HFFc6 (cell line): ENCODE measurements around the gene CCDC86. TPM values are rescaled to one million over a fixed set of nuclear protein-coding genes. Genes with fewer than 3 reads are reported as not detected.
"Not testable (repeated sequence)": the region's sequence is repeated elsewhere in the genome, so short reads cannot be mapped to it uniquely, and the experiment has no call there.

Source experiments
- DNase-seq: peaks from one replicate; pipeline ENCODE4 v3.0.0-alpha.2; 2018
- H3K27ac Mint-ChIP-seq: 2 replicates; pipeline ENCODE4 v1.8.0; 2020; ENCODE audit warnings: mild to moderate bottlenecking, mixed read lengths
- H3K27me3 Mint-ChIP-seq: 2 replicates; pipeline ENCODE4 v1.8.0; 2021; ENCODE audit warnings: mild to moderate bottlenecking, moderate library complexity, mixed read lengths; ENCODE audit not compliant: insufficient read depth
- H3K36me3 Mint-ChIP-seq: 2 replicates; pipeline ENCODE4 v1.8.0; 2021; ENCODE audit warnings: low read depth, mixed read lengths
- H3K4me1 Mint-ChIP-seq: 2 replicates; pipeline ENCODE4 v1.8.0; 2020; ENCODE audit warnings: low read depth, mixed read lengths
- H3K4me3 Mint-ChIP-seq: 2 replicates; pipeline ENCODE4 v1.8.0; 2020; ENCODE audit warnings: mild to moderate bottlenecking, moderate library complexity, mixed read lengths
- H3K9me3 Mint-ChIP-seq: 2 replicates; pipeline ENCODE4 v1.8.0; 2020; ENCODE audit warnings: mild to moderate bottlenecking, mixed read lengths
- CTCF ChIP-seq: fragments of 200-600 bp; sonication (generic); IDR thresholded peaks from 2 replicates; pipeline ENCODE4 v1.5.0; 2021; ENCODE audit warnings: antibody characterized with exemption, mild to moderate bottlenecking
- total RNA-seq, 6 experiments: library from RNA; stranded (reverse); fragmentation: NEBNext Ultra II Directional; extraction: Animal tissue kit (Norgen Biotek cat#: 25700); gene quantifications; 2 replicates in 1 of 6; 3 replicates in 5 of 6; pipeline ENCODE4 v1.2.3, GENCODE V29; 2021

CCDC86 gene
- total RNA-seq, 6 experiments from 2014 or later, result 45.4 to 66.3 (median 54.4) TPM

DNA sequence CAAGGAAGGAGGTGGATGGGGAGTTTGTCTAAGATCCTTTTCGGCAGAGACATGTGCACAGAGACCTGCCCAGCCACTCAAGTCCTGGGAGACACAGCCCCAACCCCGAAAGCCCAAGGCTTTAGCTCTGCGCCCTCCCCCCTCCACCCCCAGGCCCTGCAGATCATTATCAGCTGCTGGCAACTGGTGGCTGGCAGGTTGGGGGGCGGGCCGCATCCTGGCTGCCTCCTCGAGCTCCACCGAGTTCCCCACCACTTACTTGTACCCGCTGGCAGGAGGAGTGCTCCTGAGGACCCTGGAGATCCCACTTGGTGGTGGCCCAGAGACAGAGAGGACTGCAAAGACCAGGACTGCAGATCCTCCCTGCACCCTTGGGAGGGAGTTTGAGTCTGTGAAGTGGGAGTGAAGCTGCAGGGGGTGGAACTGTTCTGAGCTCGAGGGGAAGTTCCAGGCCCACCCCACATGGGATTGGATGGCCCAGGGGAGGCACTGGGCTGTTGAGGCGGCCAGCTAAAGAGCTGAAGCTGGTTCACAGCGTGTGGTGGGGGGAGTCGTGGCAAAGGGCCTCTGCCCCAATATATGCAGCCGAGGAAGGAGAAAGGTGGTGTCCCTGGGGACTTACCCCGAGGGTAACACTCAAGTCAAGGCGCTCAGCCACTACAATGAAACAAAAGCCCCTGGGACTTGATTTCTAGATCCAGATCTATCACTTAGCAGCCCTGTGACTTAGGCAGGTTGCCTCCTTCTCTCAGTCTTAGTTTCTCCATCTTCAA is 19.9 kb upstream of the CCDC86 start:
- H3K4me3 Mint-ChIP-seq, result no peak overlapping the region
- H3K27me3 Mint-ChIP-seq, result peaks cover 33% of the 10 kb centered on the region
- peaks cover 7% of the 10 kb centered on the region for H3K9me3 Mint-ChIP-seq
- H3K36me3 Mint-ChIP-seq, result no peaks in the 10 kb centered on the region
- no peaks in the 10 kb centered on the region for H3K4me1 Mint-ChIP-seq
- no peak for TF ChIP-seq CTCF
- no peak overlapping the region for H3K27ac Mint-ChIP-seq
- DNase-seq, result no peak

DNA sequence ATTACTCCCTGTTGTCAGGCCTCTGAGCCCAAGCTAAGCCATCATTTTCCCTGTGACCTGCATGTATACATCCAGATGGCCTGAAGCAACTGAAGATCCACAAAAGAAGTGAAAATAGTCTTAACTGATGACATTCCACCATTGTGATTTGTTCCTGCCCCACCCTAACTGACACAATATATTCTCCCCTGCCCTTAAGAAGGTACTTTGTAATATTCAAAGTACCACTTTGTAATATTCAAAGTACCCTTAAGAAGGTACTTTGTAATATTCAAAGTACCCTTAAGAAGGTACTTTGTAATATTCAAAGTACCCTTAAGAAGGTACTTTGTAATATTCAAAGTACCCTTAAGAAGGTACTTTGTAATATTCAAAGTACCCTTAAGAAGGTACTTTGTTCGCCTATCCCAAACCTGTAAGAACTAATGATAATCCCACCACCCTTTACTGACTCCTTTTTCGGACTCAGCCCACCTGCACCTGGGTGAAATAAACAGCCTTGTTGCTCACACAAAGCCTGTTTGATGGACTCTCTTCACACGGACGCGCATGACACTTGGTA is 18.1 kb upstream of the CCDC86 start:
- H3K27ac Mint-ChIP-seq, H3K36me3 Mint-ChIP-seq, H3K9me3 Mint-ChIP-seq, DNase-seq, H3K4me3 Mint-ChIP-seq, H3K4me1 Mint-ChIP-seq: not testable (repeated sequence)
- peaks cover 37% of the 10 kb centered on the region for H3K27me3 Mint-ChIP-seq

GRCh38 chr11:60825118-60825517 is 16.8 kb upstream of the CCDC86 start:
- Mint-ChIP-seq H3K9me3 (no peaks in the 10 kb centered on the region), H3K4me3 (no peak overlapping the region), H3K4me1 (no peaks in the 10 kb centered on the region), H3K27me3 (peaks cover 36% of the 10 kb centered on the region), H3K27ac (no peak overlapping the region), H3K36me3 (no peaks in the 10 kb centered on the region)
- TF ChIP-seq CTCF, result no peak
- DNase-seq, result no peak

- Mint-ChIP-seq H3K9me3 (no peaks in the 10 kb centered on the region), H3K4me3 (no peak overlapping the region), H3K27me3 (peaks cover 35% of the 10 kb centered on the region), H3K4me1 (no peaks in the 10 kb centered on the region), H3K36me3 (no peaks in the 10 kb centered on the region), H3K27ac (no peak overlapping the region)
- no peak for TF ChIP-seq CTCF
- DNase-seq, result no peak
Measured at GRCh38 chr11:60825790-60826189, 16.1 kb upstream of the CCDC86 start.

GRCh38 chr11:60830478-60831142 is 11.3 kb upstream of the CCDC86 start:
- H3K36me3 Mint-ChIP-seq, result no peaks in the 10 kb centered on the region
- no peak overlapping the region for H3K4me3 Mint-ChIP-seq

More at GRCh38 chr11:60830478-60831142, 11.3 kb upstream of the CCDC86 start:
- TF ChIP-seq CTCF, result no peak
- no peak for DNase-seq
- Mint-ChIP-seq H3K27me3 (peaks cover 15% of the 10 kb centered on the region), H3K27ac (no peak overlapping the region), H3K4me1 (peaks cover 26% of the 10 kb centered on the region), H3K9me3 (no peaks in the 10 kb centered on the region)
